Ovary (tissue), 9 donors: ENCODE results near the gene PGAP3. TPM values are rescaled to one million over a fixed set of nuclear protein-coding genes. Genes with fewer than 3 reads are reported as not detected.
A peak's percentile ranks its signal among the peaks of the same experiment; 100 is the strongest.

Source experiments
- DNase-seq, 5 donors: peaks; one replicate each; pipeline ENCODE4 v3.0.0-alpha.2; 2019 to 2020
- H3K27ac ChIP-seq, 2 donors: fragments of 200-600 bp; one replicate each; pipeline versions ENCODE4 v1.5.1 to v1.8.0; 2019 to 2022
- H3K27me3 ChIP-seq: fragments of 200-600 bp; one replicate; pipeline ENCODE4 v1.8.0; 2022
- H3K36me3 ChIP-seq: fragments of 200-600 bp; sonication (generic); one replicate; pipeline ENCODE4 v1.5.1; 2019
- H3K4me1 ChIP-seq: one replicate; pipeline ENCODE4 v1.8.1; 2013; ENCODE audit warnings: mild to moderate bottlenecking, moderate library complexity; ENCODE audit not compliant: insufficient read depth
- H3K4me3 ChIP-seq: fragments of 200-600 bp; sonication (generic); one replicate; pipeline ENCODE4 v1.5.1; 2017
- H3K9me3 ChIP-seq, 2 donors: fragments of 200-600 bp in 1 of 2; sonication (generic) in 1 of 2; one replicate each; pipeline versions ENCODE4 v1.5.1 to v1.8.1; 2013 to 2019; ENCODE audit warnings: mild to moderate bottlenecking in 1 of 2, moderate library complexity in 1 of 2
- CTCF ChIP-seq, 3 donors: fragments of 450-650 bp in 2 of 3; fragments of 200-600 bp in 1 of 3; IDR thresholded peaks; one replicate each; pipeline versions ENCODE4 v1.5.1 to v1.8.0; 2016 to 2022; ENCODE audit warnings: antibody characterized with exemption in 3 of 3, mild to moderate bottlenecking in 1 of 3
- EP300 ChIP-seq: sonication (generic); formaldehyde crosslinking; IDR thresholded peaks from one replicate; pipeline ENCODE4 v1.6.1; 2017; ENCODE audit warnings: antibody characterized with exemption
- POLR2A ChIP-seq: fragments of 450-650 bp; IDR thresholded peaks from one replicate; pipeline ENCODE4 v1.6.1; 2017; ENCODE audit warnings: antibody characterized with exemption, mild to moderate bottlenecking, moderate library complexity
- WGBS, 3 donors: extraction: QIAGEN DNeasy Blood & Tissue Kit in 1 of 3; methylation state at CpG; one replicate each; pipeline versions ENCODE4 v1.1.5 to v1.1.7; 2013 to 2017; 5-methylcytosine and 5-hydroxymethylcytosine counted together
- intact Hi-C, 4 donors: fragments of 100-400 bp; cut with DNase I; formaldehyde crosslinking; loops; one replicate each; pipeline versions ENCODE4 v1.11.0 to v1.15.1; 2022 to 2023
- polyA plus RNA-seq, 2 donors: library from polyadenylated mRNA; stranded (reverse); fragments of 200-250 nt in 1 of 2; fragments of 350-450 nt in 1 of 2; fragmentation: Illumina TruSeq in 1 of 2; extraction: RNeasy Lipid Tissue Mini Kit (QIAGEN cat#74804) in 1 of 2; gene quantifications; one replicate each; pipeline ENCODE4 v1.2.3, GENCODE V29; 2013 to 2014
- total RNA-seq, 7 donors: library from RNA; depleted of rRNA in 2 of 7; stranded (reverse); fragments of >200 nt in 2 of 7; fragmentation: NEBNext Ultra II Directional in 3 of 7; extraction: Animal tissue kit (Norgen Biotek cat#: 25700) in 3 of 7; gene quantifications; one replicate each; pipeline versions ENCODE4 v1.1.0 to v1.2.4, GENCODE V29; 2016 to 2023
- donor health status: DM: no; HTN: no; CAD: no; lungs with moderate emphysema.
- donor health status: DM: no; HTN: no; CAD: no.
- donor health status: Bipolar disorder and iron deficiency.
- donor health status: DM: yes; HTN: yes; CAD: no.
- donor health status: DM: no; HTN: no; CAD: no.
- donor health status: DM: yes; HTN: yes; CAD: no.

Gene PGAP3
- total and polyA plus RNA-seq, 9 donors = 7.9 to 31.3 (median 19.6) TPM

- DNase-seq = no peak
- intact Hi-C loops = no loop called here
- H3K36me3 ChIP-seq = no peaks in the 10 kb centered on the region
- 40 to 50% (median 46%) methylated on average over 6 of the region's 6 CpGs for WGBS, 3 donors
- TF ChIP-seq EP300 = no peak
- no peak for TF ChIP-seq POLR2A
- no peak for TF ChIP-seq CTCF (IDR thresholded peaks at IDR 0.05)
- no peaks in the 10 kb centered on the region for H3K9me3 ChIP-seq
- peak overlapping the region in 1 of 2 donors; percentile 88 for H3K27ac ChIP-seq
- H3K27me3 ChIP-seq = no peaks in the 10 kb centered on the region
- H3K4me1 ChIP-seq = peaks cover 6% of the 10 kb centered on the region
- H3K4me3 ChIP-seq = peak overlapping the region; percentile 59
These were observed 734 bp downstream of the PGAP3 start for GRCh38 chr17:39687101-39687545.

- no peak for TF ChIP-seq POLR2A
- TF ChIP-seq CTCF (IDR thresholded peaks at IDR 0.05) = no peak
- Histone ChIP-seq H3K9me3 (no peaks in the 10 kb centered on the region), H3K27ac (no peak overlapping the region), H3K4me1 (peaks cover 6% of the 10 kb centered on the region), H3K36me3 (no peaks in the 10 kb centered on the region), H3K27me3 (no peaks in the 10 kb centered on the region), H3K4me3 (no peak overlapping the region)
- DNase-seq = no peak
- WGBS, 3 donors = 92 to 96% (median 95%) methylated on average over 12 of the region's 12 CpGs
- intact Hi-C loops = no loop called here
These were observed 3.3 kb downstream of the PGAP3 start for GRCh38 chr17:39684369-39685192.

GRCh38 chr17:39683295-39683939, 4.4 kb downstream of the PGAP3 start:
- TF ChIP-seq EP300 = no peak
- no peak for TF ChIP-seq CTCF (IDR thresholded peaks at IDR 0.05)
- TF ChIP-seq POLR2A = no peak
- Histone ChIP-seq H3K4me3 (no peak overlapping the region), H3K27me3 (no peaks in the 10 kb centered on the region), H3K27ac (no peak overlapping the region), H3K9me3 (no peaks in the 10 kb centered on the region), H3K4me1 (peaks cover 3% of the 10 kb centered on the region), H3K36me3 (no peaks in the 10 kb centered on the region)
- intact Hi-C loops = no loop called here
- no peak for DNase-seq
- WGBS, 3 donors = 84 to 94% (median 91%) methylated on average over 9 of the region's 9 CpGs

DNA sequence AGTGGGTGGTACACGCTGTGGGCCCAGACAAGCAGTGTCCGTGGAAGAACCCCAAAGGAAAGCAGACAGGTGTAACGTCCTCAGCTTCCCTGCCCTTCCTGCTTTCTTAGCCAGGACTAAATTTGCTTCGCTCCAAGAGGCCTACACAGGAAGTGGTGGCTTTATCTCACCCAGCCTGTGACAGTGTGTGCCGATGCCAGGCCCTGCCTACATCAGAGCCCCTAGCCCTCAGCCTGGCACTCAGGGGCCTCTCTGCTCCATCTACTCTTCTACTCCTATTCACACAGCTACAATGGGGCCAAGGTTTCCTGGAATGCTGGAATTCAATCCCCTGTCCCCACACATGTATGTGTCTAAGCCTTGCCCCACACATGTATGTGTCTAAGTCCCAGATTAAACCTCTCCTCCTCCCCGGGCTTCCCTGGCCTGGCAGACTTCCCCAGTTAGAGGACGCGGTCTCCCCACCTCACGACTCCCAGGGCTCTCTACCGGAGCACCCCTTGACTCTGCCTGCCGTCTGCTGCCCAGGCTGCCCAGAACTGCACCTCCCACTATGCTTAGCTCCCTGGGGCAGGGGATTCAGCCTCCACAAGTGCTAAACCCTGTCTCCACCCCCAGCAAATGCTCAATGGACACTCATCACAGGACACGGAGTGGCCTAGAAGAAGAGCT, 8.2 kb downstream of the PGAP3 start:
- DNase-seq = no peak
- Histone ChIP-seq H3K36me3 (no peaks in the 10 kb centered on the region), H3K9me3 (no peaks in the 10 kb centered on the region), H3K27ac (no peak overlapping the region), H3K4me1 (no peaks in the 10 kb centered on the region), H3K27me3 (no peaks in the 10 kb centered on the region), H3K4me3 (no peak overlapping the region)
- no peak for TF ChIP-seq EP300
- no peak for TF ChIP-seq CTCF (IDR thresholded peaks at IDR 0.05)
- TF ChIP-seq POLR2A = no peak
- intact Hi-C loops = no loop called here
- 84 to 90% (median 85%) methylated on average over 12 of the region's 12 CpGs for WGBS, 3 donors
